Stomach (tissue), 4 donors: ENCODE measurements around the gene SMIM24.

Experiments used
- EP300 ChIP-seq: sonication (generic); formaldehyde crosslinking; IDR thresholded peaks from one replicate; pipeline ENCODE4 v1.6.1; 2017; ENCODE audit warnings: antibody characterized with exemption
- POLR2A ChIP-seq, 4 donors: fragments of 450-650 bp; IDR thresholded peaks; one replicate each; pipeline ENCODE4 v1.6.1; 2016; ENCODE audit warnings: antibody characterized with exemption in 4 of 4, control low read depth in 2 of 4, mild to moderate bottlenecking in 1 of 4, moderate library complexity in 1 of 4
- POLR2AphosphoS5 ChIP-seq, 3 donors: sonication (generic); formaldehyde crosslinking; IDR thresholded peaks; one replicate each; pipeline ENCODE4 v1.6.1; 2016; ENCODE audit warnings: antibody characterized with exemption in 3 of 3
- TF ChIP-seq, protein P1 (sequence below), 7 experiments: fragments of 450-650 bp in 4 of 7; fragments of 200-600 bp in 3 of 7; sonication (generic) in 3 of 7; IDR thresholded peaks; one replicate each; pipeline ENCODE4 v1.5.1; 2016 to 2019; ENCODE audit warnings: antibody characterized with exemption in 7 of 7, control low read depth in 2 of 7, mild to moderate bottlenecking in 1 of 7

GRCh38 chr19:3513229-3514140 is 33.2 kb upstream of the SMIM24 start:
- TF ChIP-seq, protein P1, sequence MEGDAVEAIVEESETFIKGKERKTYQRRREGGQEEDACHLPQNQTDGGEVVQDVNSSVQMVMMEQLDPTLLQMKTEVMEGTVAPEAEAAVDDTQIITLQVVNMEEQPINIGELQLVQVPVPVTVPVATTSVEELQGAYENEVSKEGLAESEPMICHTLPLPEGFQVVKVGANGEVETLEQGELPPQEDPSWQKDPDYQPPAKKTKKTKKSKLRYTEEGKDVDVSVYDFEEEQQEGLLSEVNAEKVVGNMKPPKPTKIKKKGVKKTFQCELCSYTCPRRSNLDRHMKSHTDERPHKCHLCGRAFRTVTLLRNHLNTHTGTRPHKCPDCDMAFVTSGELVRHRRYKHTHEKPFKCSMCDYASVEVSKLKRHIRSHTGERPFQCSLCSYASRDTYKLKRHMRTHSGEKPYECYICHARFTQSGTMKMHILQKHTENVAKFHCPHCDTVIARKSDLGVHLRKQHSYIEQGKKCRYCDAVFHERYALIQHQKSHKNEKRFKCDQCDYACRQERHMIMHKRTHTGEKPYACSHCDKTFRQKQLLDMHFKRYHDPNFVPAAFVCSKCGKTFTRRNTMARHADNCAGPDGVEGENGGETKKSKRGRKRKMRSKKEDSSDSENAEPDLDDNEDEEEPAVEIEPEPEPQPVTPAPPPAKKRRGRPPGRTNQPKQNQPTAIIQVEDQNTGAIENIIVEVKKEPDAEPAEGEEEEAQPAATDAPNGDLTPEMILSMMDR (IDR thresholded peaks at IDR 0.05) = no peak
- TF ChIP-seq POLR2AphosphoS5 (IDR thresholded peaks at IDR 0.05) (no peak), POLR2A (IDR thresholded peaks at IDR 0.05) (no peak), EP300 (no peak)
